Anterior cingulate cortex (tissue), 58 donors: Measurements from ENCODE around the gene ASPDH.
"Not testable (repeated sequence)": the region's sequence is repeated elsewhere in the genome, so short reads cannot be mapped to it uniquely, and the experiment has no call there.

Source experiments
- DNase-seq, 58 donors: peaks; one replicate each; lab custom pipeline; 2025; lab: John Stamatoyannopoulos, UW

Gene ASPDH

GRCh38 chr19:50548191-50549058 is 34.7 kb upstream of the ASPDH start:
- peak in 45 of 58 donors; percentile 16 to 88 (median 64) for DNase-seq

DNA sequence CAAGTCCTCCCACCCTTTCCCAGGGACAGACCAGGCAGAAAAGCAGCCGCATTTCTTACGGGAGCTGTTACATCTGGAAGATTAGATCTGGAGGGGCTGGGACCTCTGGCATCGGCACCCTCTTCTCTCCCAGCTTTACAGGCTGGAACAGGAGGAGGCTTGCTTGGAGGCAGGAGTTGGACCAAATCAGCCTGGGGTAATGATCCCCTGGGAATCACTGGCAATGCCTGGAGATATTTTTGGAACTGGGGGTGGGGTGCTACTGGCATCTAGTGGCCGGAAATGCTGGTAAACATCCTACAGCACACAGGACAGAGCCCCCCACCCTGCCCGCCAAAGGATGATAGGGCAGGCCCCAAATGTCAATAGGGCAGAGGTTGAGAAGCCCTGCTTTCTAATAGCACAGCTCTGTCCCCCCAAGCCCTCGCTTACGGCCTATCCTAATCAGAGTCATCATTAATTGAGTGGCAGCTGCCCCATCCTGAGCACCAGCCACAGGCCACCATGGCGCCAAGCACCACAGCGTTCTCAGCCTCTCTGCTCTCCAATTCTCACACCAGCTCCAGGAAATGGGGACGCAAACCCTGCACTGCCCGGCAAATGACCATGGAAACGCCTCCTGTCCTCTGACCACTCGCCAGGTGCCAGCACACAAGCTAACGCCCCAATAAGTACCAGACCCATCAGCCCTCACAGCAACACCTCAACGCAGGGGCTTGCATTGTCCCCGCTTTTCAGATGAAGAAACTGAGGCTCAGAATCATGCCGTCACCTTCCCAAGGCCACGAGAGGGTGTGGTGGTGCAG is 33.9 kb upstream of the ASPDH start:
- peak in 29 of 58 donors; percentile 16 to 67 (median 41) for DNase-seq

DNA sequence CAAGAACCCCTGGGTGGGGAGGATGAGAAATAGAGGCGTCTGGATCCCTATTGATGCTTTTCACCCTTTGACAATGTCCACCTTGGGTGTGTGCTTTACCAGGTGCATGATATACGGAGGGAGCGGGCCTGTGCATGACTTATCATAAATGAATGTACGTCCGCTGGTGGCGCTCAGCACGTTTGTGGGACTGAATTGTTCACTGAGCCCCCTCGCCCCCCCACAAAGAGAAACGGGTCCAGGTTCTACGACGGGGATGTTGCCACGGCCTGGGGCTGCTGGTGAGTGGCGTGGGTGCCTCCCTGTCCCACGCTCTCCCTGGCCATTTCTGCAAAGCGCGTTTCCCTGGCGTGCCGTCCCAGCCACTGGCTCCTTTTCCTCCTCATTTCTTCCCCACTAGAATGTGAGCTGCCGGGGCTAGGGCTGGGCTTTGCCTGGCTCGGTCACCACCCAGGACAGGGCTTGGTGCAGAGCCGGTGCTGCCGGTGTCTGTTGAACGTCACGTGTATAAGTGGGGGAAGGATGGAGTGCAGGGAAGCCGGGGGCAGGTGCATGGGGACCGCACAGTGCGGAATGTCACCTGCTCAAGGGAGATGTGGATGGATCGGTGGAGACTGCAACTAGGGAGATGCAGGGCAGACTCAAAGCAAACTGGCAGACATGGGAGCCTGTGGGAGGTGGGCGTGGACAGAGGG is 33.0 kb upstream of the ASPDH start:
- DNase-seq = peak in 7 of 58 donors; percentile 26 to 64 (median 50)

DNA sequence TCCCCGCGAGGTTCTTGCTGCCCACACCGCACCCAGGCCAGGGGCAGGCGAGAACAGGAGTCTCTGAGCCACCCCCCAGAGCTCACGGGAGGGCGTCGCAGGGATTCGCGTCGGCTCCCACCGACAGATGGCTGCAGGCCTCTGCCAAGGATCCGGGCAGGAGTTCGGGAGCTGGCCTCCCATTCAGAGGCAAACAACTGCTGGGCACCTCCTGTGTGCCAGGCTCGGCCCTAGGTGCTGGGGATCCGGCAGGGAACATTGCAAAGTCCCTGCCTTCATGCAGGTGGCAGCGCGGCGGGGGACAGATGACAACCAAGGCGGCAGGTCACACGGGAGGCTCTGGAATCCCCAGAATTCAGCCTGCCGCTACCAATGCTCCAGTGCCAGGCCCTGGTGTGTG is 29.2 kb upstream of the ASPDH start:
- no peak for DNase-seq

- peak in 55 of 58 donors; percentile 16 to 97 (median 78) for DNase-seq
These were observed 24.1 kb upstream of the ASPDH start for GRCh38 chr19:50537769-50538230.

GRCh38 chr19:50537306-50537685 is 23.6 kb upstream of the ASPDH start:
- peak in 1 of 58 donors; percentile 62 for DNase-seq

GRCh38 chr19:50536662-50537305 is 23.1 kb upstream of the ASPDH start:
- DNase-seq = peak in 3 of 58 donors; percentile 26 to 47 (median 31)

- no peak for DNase-seq
These were observed 22.0 kb upstream of the ASPDH start for GRCh38 chr19:50535672-50536187.

DNA sequence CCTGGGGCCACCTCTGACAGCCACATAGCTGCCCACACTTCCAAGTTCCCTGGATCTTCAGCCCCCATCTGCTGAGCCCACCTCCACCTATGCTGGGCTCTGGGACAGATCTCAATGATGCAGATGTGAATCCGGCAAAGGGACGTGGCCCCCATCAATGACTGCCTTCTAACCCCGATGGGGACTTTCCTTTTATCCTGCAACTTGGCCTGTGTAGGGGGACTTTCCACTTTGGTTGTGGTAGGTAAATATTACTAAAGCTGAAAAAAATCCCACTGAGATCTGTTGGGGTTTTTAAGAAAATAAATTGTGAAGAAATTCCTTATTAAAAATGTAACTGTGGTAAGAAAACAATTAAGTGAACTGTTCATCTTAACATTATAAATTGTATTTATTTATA is 20.8 kb upstream of the ASPDH start:
- DNase-seq = no peak

DNA sequence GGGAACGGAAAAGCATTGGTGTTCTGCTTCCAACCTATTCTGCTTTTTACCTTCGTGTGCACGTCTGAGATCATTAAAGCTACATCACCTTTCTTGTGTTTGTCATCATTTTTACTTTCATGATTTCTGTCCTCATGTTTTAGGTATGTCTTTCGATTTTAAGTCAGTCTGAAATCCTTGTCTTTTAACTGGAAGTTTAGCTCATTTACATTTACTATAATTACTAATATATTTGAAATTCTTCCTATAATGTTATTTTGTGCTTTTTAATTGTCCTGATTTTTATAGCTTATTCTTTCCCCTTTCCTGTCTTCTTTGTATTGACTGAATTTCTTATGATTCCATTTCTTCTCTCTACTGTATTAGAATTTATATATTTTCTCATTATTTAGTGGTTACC is 19.2 kb upstream of the ASPDH start:
- DNase-seq = no peak

GRCh38 chr19:50531171-50531612 is 17.5 kb upstream of the ASPDH start:
- DNase-seq = peak in 14 of 58 donors; percentile 9 to 79 (median 30)

DNA sequence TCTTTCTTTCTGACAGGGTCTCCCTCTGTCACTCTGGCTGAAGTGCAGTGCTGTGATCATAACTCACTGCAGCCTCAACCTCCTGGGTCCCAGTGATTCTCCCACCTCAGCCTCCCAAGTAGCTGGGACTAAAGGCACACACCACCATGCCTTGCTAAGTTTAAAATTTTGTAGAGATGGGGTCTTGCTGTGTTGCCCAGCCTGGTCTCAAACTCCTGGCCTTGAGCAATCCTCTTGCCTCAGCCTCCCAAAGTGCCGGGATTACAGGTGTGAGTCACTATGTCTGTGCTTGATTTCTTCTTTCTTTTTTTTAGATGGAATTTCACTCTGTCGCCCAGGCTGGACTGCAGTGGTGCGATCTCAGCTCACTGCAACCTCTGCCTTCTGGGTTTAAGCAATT is 14.3 kb upstream of the ASPDH start:
- not testable (repeated sequence) for DNase-seq

- DNase-seq = no peak
These were observed 9.2 kb upstream of the ASPDH start for GRCh38 chr19:50522881-50523280.

GRCh38 chr19:50520822-50521465 is 7.2 kb upstream of the ASPDH start:
- peak in 1 of 58 donors; percentile 14 for DNase-seq

GRCh38 chr19:50519006-50519575 is 5.4 kb upstream of the ASPDH start:
- DNase-seq = no peak

GRCh38 chr19:50518091-50519005 is 4.6 kb upstream of the ASPDH start:
- DNase-seq = no peak

DNA sequence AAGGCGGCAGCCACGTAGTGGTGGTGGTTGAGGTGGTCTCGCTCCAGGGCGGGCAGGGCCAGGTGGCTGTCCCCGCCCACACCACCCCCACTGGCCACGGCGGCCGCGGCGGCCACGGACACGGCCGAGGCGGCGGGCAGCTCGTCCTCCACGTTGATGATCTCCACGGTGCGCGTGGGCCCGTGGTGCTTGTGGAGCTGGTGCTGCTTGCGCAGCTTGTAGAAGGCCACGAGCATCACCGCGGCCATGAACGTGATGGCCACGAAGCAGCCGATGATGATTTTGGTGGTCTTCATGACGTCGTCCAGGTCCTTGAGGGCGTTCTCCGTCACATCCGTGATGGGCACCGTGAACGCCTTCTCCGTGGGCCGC is 4.0 kb upstream of the ASPDH start:
- no peak for DNase-seq
